K562 (cell line): ENCODE results near the gene CSNK1G3. TPM values are rescaled to one million over a fixed set of nuclear protein-coding genes. Genes with fewer than 3 reads are reported as not detected.

ENCODE experiments used
- ATAC-seq: fragments of 200-7000 bp; cut with Tn5 transposase; 3 replicates; pipeline ENCODE4 v1.9.1; 2020; ENCODE audit warnings: moderate library complexity
- BruUV-seq: library from RNA; stranded (reverse); fragments of 400-500 nt; replicated peaks from 2 replicates; lab custom pipeline; 2021; lab: Mats Ljungman, UMichigan
- CTCF ChIA-PET: fragments of 300-600 bp; formaldehyde crosslinking; extraction: SDS; loops from one replicate; lab custom pipeline; 2021; ENCODE audit warnings: low intra/inter-chr PET ratio; lab: Yijun Ruan, JAX
- POLR2A ChIA-PET: fragments of 300-600, 350-650 bp; sonication (Branson Sonifier 250); formaldehyde crosslinking; extraction: SDS; loops from one replicate; lab custom pipeline; 2021; ENCODE audit warnings: antibody characterized with exemption, inconsistent platforms; lab: Yijun Ruan, JAX
- DNase-seq, 4 experiments: peaks; one replicate each; pipeline versions ENCODE4 v3.0.0 to v3.0.0-alpha.2; 2011 to 2018; ENCODE audit warnings: low spot score in 3 of 4, mixed read lengths in 3 of 4; ENCODE audit errors: extremely low read depth in 1 of 4
- FAIRE-seq: peaks from 2 replicates; lab custom pipeline; 2011; peaks lifted over from hg19 to GRCh38; lab: Jason Lieb, UNC
- H2AFZ ChIP-seq: 2 replicates; pipeline ENCODE4 v1.6.0; 2011; ENCODE audit warnings: low read depth, low read length, control low read depth, inconsistent platforms
- H3K27ac ChIP-seq: fragments of 200-600 bp; 3 replicates; pipeline ENCODE4 v1.8.0; 2011; ENCODE audit warnings: low read depth, mild to moderate bottlenecking, control low read depth, inconsistent platforms, low read length, moderate library complexity, mixed read lengths; ENCODE audit errors: extremely low read depth
- H3K27me3 ChIP-seq, 2 experiments: fragments of 300-600 bp in 1 of 2; 2 replicates in 1 of 2; 3 replicates in 1 of 2; pipeline versions ENCODE4 v1.6.0 to v1.8.0; 2011; ENCODE audit warnings: inconsistent platforms in 2 of 2, low read length in 2 of 2, mild to moderate bottlenecking in 1 of 2, mixed read lengths in 1 of 2, moderate library complexity in 1 of 2; ENCODE audit not compliant: control insufficient read depth in 2 of 2, insufficient read depth in 2 of 2
- H3K36me3 ChIP-seq: fragments of 300-600 bp; 3 replicates; pipeline ENCODE4 v1.8.0; 2011; ENCODE audit warnings: mild to moderate bottlenecking, low read length, inconsistent platforms; ENCODE audit not compliant: control insufficient read depth, insufficient read depth
- H3K4me1 ChIP-seq, 2 experiments: fragments of 200-600 bp in 1 of 2; replicated peaks in 1 of 2; 2 replicates in 1 of 2; 3 replicates in 1 of 2; pipeline versions ENCODE4 v1.5.1 to v1.8.0; 2011; ENCODE audit warnings: inconsistent platforms in 2 of 2, low read length in 2 of 2, mild to moderate bottlenecking in 1 of 2, mixed read lengths in 1 of 2, moderate library complexity in 1 of 2; ENCODE audit not compliant: control insufficient read depth in 2 of 2, insufficient read depth in 2 of 2
- H3K4me2 ChIP-seq: 2 replicates; pipeline ENCODE4 v1.6.1; 2011; ENCODE audit warnings: low read length, control low read depth, inconsistent platforms, mixed read lengths; ENCODE audit not compliant: insufficient read depth
- H3K4me3 ChIP-seq: fragments of 200-600 bp; sonication (generic), shearing (Covaris generic); 2 replicates; pipeline ENCODE4 v1.5.1; 2016; ENCODE audit warnings: control low read depth, inconsistent platforms
- H3K79me2 ChIP-seq: fragments of 200-600 bp; 3 replicates; pipeline ENCODE4 v1.8.0; 2011; ENCODE audit warnings: low read length, inconsistent platforms; ENCODE audit not compliant: control insufficient read depth, insufficient read depth
- H3K9ac ChIP-seq, 2 experiments: 2 replicates each; pipeline versions ENCODE4 v1.6.0 to v1.6.1; 2011; ENCODE audit warnings: low read depth in 2 of 2, low read length in 2 of 2, control low read depth in 1 of 2, inconsistent platforms in 1 of 2, mild to moderate bottlenecking in 1 of 2, mixed read lengths in 1 of 2; ENCODE audit not compliant: insufficient read depth in 1 of 2
- H3K9me1 ChIP-seq: one replicate; pipeline ENCODE4 v1.6.0; 2011; ENCODE audit warnings: inconsistent platforms, mild to moderate bottlenecking, low read length, moderate library complexity; ENCODE audit not compliant: control insufficient read depth, insufficient read depth
- H3K9me3 ChIP-seq: replicated peaks from 2 replicates; pipeline ENCODE4 v1.5.1; 2011; ENCODE audit warnings: low read depth, low read length, inconsistent platforms; ENCODE audit not compliant: control insufficient read depth, insufficient read depth
- H4K20me1 ChIP-seq: replicated peaks from 2 replicates; pipeline ENCODE4 v1.6.1; 2011; ENCODE audit warnings: low read length, inconsistent platforms, mixed read lengths; ENCODE audit not compliant: control insufficient read depth, insufficient read depth
- FOXA3 ChIP-seq, 2 experiments: fragments of 450-650 bp in 1 of 2; sonication (generic) in 1 of 2; formaldehyde crosslinking; IDR thresholded peaks in 1 of 2; conservative IDR thresholded peaks in 1 of 2; 2 replicates each; pipeline versions ENCODE4 v1.4.0 to v1.8.0; 2020 to 2022; ENCODE audit warnings: mild to moderate bottlenecking in 2 of 2, missing genetic modification reagents in 1 of 2
- HDAC8 ChIP-seq: fragments of 450-650 bp; IDR thresholded peaks from 2 replicates; pipeline ENCODE4 v1.6.1; 2016; ENCODE audit warnings: mild to moderate bottlenecking, missing genetic modification characterization, moderate library complexity, missing compliant biosample characterization
- IFI16 ChIP-seq: fragments of 250-450 bp; sonication (Bioruptor Pico); IDR thresholded peaks from 2 replicates; pipeline ENCODE4 v2.1.2; 2022; ENCODE audit warnings: mild to moderate bottlenecking, inconsistent platforms
- IRF2 ChIP-seq: sonication (generic); formaldehyde crosslinking; IDR thresholded peaks from 2 replicates; pipeline ENCODE4 v1.8.1; 2022; ENCODE audit warnings: mild to moderate bottlenecking, missing genetic modification reagents
- KAT7 ChIP-seq: sonication (generic); formaldehyde crosslinking; IDR thresholded peaks from 2 replicates; pipeline ENCODE4 v1.8.0; 2022; ENCODE audit warnings: missing genetic modification reagents, mild to moderate bottlenecking, borderline replicate concordance
- RFX7 ChIP-seq: fragments of 250-450 bp; sonication (Bioruptor Pico); IDR thresholded peaks from 2 replicates; pipeline ENCODE4 v1.5.1; 2021; ENCODE audit warnings: mild to moderate bottlenecking
- STAT5A ChIP-seq: IDR thresholded peaks from 2 replicates; pipeline ENCODE4 v1.6.1; 2012; ENCODE audit warnings: low read length, inconsistent platforms, borderline replicate concordance
- YBX1 ChIP-seq: fragments of 450-650 bp; IDR thresholded peaks from 2 replicates; pipeline ENCODE4 v1.7.1; 2016; ENCODE audit warnings: mild to moderate bottlenecking
- ZNF785 ChIP-seq: fragments of 250-450 bp; sonication (Bioruptor Pico); IDR thresholded peaks from 2 replicates; pipeline ENCODE4 v1.4.0; 2020; ENCODE audit warnings: mild to moderate bottlenecking
- WGBS: fragments of 100-300 bp; shearing (Covaris generic); methylation state at CpG from one replicate; pipeline ENCODE4 v1.1.6; 2016; ENCODE audit warnings: low coverage, mixed read lengths; ENCODE audit not compliant: insufficient coverage; ENCODE audit errors: missing lambda C conversion rate; 5-methylcytosine and 5-hydroxymethylcytosine counted together
- in situ Hi-C: fragments of 300-500 bp; cut with MboI; formaldehyde crosslinking; loops from 4 replicates; pipeline ENCODE4 v1.15.0; 2018; ENCODE audit warnings: inconsistent platforms, mixed read lengths
- intact Hi-C: fragments of 100-400 bp; cut with micrococcal nuclease; formaldehyde crosslinking; loops from 2 replicates; pipeline ENCODE4 v1.14.2; 2022
- polyA plus RNA-seq, 8 experiments: library from polyadenylated mRNA; depleted of rRNA in 4 of 8; stranded (reverse) in 5 of 8; unstranded in 3 of 8; fragments of >200 nt; fragmentation: Nextera tagmentation in 2 of 8; fragmentation: Illumina TruSeq in 1 of 8; extraction: Ambion mirVana in 2 of 8; extraction: Trizol in 1 of 8; gene quantifications; 2 replicates each; pipeline versions ENCODE4 v1.2.1 to v1.2.3, GENCODE V29; 2011 to 2014; ENCODE audit warnings: inconsistent platforms in 1 of 8, missing spikeins in 1 of 8
- total RNA-seq, 7 experiments: library from RNA; depleted of rRNA in 6 of 7; stranded (reverse); fragments of >200 nt in 6 of 7; fragmentation: Illumina TruSeq in 2 of 7; extraction: Trizol in 2 of 7; gene quantifications; 2 replicates each; pipeline versions ENCODE4 v1.2.1 to v1.2.3, GENCODE V29; 2011 to 2021; ENCODE audit warnings: low replicate concordance in 1 of 7
- TF ChIP-seq, protein P1 (sequence below): fragments of 450-650 bp; IDR thresholded peaks from 2 replicates; pipeline ENCODE4 v1.6.1; 2016; ENCODE audit warnings: low read depth

Gene CSNK1G3
- total and polyA plus RNA-seq, 9 of the 15 experiments (the other 6 are each of a cell fraction or from before 2014, with no cell fraction given): 8.3 to 27.6 (median 16.5) TPM

DNA sequence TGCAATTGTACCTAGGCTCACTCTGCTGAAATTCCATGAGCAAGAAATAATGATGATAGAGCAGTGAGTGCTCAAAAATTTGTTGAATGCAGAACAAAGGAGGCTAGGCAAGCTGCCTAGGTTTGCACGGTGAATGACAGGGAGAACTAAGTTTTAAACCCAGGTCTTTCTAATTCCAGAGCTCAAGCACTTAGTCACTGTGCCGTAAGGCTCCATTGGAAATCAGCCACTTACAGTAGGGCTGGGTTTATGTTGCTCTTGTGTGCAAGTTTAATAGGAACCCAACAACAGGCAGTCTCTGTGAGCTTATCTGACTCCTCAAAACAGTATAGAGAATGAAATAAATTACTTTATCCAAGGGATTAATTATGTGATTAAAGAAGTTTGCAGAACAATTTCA, 147.0 kb downstream of the CSNK1G3 start:
- no peak for DNase-seq
- Histone ChIP-seq H3K4me1 (no peaks in the 10 kb centered on the region), H3K27ac (no peak overlapping the region), H3K27me3 (no peaks in the 10 kb centered on the region), H3K36me3 (no peaks in the 10 kb centered on the region), H4K20me1 (no peaks in the 10 kb centered on the region), H3K9me3 (no peaks in the 10 kb centered on the region), H2AFZ (no peak overlapping the region), H3K9ac (no peak overlapping the region), H3K4me3 (no peak overlapping the region), H3K9me1 (no peaks in the 10 kb centered on the region), H3K79me2 (no peaks in the 10 kb centered on the region), H3K4me2 (no peak overlapping the region)
- ChIA-PET POLR2A (no interaction called here), CTCF (no interaction called here)
- intact Hi-C loops: no loop called here
- FAIRE-seq: no peak
- BruUV-seq: no TSS peak
- ATAC-seq: no peak
- in situ Hi-C loops: no loop called here
- 0% methylated on average over 2 of the region's 2 CpGs for WGBS
- no peak for TF ChIP-seq ZNF785 (CRISPR knock-in tag)
- TF ChIP-seq KAT7: no peak
- TF ChIP-seq, protein P1, sequence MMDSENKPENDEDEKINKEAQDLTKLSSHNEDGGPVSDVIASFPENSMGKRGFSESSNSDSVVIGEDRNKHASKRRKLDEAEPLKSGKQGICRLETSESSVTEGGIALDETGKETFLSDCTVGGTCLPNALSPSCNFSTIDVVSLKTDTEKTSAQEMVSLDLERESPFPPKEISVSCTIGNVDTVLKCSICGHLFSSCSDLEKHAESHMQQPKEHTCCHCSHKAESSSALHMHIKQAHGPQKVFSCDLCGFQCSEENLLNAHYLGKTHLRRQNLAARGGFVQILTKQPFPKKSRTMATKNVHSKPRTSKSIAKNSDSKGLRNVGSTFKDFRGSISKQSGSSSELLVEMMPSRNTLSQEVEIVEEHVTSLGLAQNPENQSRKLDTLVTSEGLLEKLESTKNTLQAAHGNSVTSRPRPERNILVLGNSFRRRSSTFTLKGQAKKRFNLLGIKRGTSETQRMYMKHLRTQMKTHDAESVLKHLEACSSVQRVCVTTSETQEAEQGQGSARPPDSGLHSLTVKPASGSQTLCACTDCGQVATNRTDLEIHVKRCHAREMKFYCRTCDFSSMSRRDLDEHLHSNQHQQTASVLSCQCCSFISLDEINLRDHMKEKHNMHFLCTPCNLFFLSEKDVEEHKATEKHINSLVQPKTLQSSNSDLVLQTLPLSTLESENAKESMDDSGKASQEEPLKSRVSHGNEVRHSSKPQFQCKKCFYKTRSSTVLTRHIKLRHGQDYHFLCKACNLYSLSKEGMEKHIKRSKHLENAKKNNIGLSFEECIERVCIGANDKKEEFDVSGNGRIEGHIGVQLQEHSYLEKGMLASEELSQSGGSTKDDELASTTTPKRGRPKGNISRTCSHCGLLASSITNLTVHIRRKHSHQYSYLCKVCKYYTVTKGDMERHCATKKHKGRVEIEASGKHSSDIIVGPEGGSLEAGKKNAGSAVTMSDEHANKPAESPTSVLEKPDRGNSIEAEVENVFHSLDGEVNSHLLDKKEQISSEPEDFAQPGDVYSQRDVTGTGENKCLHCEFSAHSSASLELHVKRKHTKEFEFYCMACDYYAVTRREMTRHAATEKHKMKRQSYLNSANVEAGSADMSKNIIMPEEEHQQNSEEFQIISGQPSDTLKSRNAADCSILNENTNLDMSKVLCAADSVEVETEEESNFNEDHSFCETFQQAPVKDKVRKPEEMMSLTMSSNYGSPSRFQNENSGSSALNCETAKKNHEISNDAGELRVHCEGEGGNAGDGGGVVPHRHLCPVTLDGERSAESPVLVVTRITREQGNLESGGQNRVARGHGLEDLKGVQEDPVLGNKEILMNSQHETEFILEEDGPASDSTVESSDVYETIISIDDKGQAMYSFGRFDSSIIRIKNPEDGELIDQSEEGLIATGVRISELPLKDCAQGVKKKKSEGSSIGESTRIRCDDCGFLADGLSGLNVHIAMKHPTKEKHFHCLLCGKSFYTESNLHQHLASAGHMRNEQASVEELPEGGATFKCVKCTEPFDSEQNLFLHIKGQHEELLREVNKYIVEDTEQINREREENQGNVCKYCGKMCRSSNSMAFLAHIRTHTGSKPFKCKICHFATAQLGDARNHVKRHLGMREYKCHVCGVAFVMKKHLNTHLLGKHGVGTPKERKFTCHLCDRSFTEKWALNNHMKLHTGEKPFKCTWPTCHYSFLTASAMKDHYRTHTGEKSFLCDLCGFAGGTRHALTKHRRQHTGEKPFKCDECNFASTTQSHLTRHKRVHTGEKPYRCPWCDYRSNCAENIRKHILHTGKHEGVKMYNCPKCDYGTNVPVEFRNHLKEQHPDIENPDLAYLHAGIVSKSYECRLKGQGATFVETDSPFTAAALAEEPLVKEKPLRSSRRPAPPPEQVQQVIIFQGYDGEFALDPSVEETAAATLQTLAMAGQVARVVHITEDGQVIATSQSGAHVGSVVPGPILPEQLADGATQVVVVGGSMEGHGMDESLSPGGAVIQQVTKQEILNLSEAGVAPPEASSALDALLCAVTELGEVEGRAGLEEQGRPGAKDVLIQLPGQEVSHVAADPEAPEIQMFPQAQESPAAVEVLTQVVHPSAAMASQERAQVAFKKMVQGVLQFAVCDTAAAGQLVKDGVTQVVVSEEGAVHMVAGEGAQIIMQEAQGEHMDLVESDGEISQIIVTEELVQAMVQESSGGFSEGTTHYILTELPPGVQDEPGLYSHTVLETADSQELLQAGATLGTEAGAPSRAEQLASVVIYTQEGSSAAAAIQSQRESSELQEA: no peak
- no peak for TF ChIP-seq FOXA3 (CRISPR knock-in tag; conservative IDR thresholded peaks at IDR 0.05 in 1 of 2, IDR thresholded peaks at IDR 0.05 in 1 of 2)
- no peak for TF ChIP-seq YBX1
- no peak for TF ChIP-seq RFX7
- TF ChIP-seq HDAC8 (tag): no peak
- no peak for TF ChIP-seq IFI16 (CRISPR knock-in tag)
- no peak for TF ChIP-seq IRF2 (CRISPR knock-in tag)
- TF ChIP-seq STAT5A: no peak
